GM21390 (cell line): ENCODE measurements around the gene UNC13B.
"Not testable (repeated sequence)": the region's sequence is repeated elsewhere in the genome, so short reads cannot be mapped to it uniquely, and the experiment has no call there.

Experiments used
- ATAC-seq: cut with Tn5 transposase; IDR thresholded peaks from one replicate; pipeline ENCODE4 v1.9.1; 2021; ENCODE audit not compliant: unreplicated experiment

Gene UNC13B

DNA sequence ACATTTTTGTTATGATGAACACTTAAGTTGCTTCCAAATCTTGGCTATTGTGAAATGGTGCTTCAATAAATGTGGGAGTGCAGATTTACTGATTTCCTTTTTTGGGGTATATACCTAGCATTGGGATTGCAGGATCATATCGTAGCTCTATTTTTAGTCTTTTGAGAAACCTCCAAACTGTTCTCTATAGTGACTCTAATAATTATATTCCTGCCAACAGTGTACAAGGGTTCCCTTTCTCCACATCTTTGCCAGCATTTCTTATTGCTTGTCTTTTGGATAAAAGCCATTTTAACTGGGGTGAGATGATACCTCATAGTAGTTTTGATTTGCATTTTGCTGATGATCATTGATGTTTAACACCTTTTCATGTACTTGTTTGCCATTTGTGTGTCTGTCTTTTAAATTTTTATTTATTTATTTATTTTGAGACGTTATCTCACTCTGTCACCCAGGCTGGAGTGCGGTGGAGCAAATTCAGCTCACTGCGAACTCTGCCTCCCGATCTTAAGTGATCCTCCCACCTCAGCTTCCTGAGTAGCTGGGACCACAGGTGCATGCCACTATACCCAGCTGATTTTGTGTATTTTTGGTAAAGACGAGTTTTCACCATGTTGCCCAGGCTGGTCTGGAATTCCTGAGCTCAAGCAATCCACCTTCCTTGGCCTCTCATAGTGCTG is 59.0 kb downstream of the UNC13B start:
- ATAC-seq, result no peak

DNA sequence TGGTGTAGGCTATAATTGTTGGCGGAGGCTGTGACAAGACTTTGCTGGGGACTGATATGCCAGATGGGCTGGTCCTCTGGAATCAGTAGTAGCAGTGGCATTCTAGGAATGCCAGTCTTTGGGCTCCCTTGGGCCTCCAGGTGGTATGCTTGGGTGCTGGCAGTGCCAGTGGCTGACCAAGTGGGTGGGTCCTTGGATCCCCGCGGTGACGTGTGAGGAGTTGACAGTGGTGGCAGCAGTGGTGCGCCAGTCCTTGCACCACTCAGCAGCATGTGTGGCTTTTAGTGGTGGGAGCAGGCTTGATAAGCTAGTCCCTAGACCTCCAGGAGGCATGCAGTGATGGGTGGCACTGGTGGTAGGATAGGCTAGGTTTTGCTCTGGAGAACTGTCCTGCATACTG is 63.9 kb downstream of the UNC13B start:
- no peak for ATAC-seq

DNA sequence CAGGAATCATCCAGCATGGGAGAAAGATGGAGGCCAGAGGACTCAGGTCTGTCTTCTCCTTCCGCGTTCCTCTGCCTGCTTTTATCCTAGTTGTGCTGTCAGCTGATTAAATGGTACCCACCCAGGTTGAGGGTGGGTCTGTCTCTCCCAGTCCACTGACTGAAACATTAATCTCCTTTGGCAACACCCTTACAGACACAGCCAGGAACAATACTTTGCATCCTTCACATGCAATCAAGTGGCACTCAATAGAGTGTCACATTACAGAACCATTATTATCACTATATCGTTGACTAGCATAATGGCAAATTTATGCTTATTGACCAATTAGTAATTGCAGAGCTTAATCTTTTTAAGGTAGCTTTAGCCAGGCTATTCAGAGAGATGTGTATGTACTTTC is 64.8 kb downstream of the UNC13B start:
- no peak for ATAC-seq

DNA sequence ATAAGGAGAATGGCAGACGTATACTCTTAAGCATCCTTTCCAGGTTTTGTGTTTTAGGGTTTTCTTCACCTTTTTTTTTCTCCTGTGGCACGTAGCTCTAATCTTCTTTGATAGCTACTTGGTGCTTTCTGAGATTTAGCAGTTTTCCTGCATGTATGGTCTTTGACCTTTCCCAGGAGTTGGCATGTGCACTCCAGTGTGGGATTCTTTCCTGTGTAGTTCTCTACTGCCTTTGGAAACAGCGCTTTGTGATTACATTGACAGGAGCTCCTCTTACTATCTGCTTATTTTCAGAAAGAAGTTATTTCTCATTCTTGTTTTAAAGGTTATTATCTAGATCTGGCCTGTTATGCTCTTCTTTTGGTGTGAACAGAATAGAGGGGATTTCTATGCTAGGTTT is 65.5 kb downstream of the UNC13B start:
- no peak for ATAC-seq

DNA sequence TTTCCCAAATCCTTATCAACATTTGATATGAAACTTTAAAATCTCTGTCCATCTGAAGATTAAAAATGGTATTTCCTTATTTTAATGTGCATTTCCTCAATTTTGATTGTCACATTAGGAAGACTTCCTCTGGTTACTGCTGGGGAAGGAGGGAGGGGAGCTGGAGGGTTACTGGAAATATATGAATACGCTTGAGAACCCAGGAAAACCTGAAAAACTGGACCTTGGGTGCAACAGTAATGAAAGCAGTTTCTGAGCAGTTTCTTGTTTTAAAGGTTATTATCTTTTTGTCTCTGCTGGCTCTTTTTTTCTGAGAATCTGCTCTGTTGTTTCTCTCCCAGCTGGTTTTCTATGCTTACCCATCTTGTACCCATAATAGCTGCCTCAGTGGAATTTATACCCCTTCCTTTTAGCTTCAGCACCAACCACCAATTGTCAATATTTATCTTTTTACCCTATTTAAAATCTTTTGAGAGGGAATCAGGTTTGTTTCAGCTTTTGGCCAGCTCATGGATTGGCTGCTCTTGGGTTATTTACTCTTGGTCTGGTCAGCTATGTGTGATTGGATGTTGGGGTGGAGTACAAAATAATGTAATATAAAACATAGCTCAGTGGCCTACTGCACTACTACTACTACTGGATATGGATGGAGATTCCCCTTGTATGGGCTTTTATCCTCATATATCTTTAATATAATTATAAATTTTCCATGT is 67.4 kb downstream of the UNC13B start:
- no peak for ATAC-seq

DNA sequence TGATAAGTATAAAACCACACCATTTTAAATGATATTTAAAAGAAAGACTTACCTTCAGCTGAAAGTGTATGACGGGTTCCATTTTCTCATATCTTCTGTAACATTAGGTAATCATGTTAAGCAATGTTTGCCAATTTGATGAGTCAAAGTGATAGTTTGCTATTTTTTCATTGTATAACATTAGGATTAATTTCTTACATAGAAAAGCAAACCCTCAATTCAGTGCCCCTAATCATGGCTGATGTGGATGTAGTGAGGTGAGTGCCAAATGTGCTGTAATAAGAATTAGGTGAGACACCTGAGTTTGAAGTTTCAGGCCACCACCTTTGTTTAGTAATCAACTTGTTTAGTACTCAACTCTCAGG is 68.0 kb downstream of the UNC13B start:
- ATAC-seq, result no peak

DNA sequence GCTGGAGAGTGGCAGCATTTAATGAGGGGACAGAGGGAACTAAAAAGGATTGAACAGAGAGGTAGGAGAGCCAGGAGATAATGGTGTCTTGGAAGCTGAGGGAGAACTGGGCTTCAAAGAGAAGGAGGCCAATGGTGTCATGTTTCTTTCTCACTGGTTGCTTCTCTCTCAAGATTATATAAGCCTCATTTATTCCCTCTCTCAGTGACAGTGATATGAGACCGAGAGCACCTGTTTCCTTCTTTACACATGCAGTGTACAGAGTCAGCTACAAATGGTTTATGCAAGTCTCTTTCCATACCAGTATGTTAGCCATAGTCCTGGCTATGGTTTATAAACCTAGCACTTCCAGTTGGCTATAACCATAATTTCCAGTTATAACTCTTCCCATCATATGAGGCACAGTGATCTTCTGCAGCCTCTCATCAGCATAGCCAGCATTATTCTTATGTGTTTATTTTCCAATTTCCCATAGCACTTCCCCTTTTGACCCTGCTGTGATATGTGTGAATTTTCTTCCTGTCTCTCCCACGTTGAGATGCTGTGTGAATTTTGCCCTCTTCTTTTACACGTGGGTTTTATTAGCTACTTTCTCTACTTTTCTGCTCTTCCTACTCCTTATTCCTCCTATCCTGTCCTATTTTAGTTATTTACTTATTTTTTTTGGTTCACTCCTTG is 71.2 kb downstream of the UNC13B start:
- no peak for ATAC-seq

DNA sequence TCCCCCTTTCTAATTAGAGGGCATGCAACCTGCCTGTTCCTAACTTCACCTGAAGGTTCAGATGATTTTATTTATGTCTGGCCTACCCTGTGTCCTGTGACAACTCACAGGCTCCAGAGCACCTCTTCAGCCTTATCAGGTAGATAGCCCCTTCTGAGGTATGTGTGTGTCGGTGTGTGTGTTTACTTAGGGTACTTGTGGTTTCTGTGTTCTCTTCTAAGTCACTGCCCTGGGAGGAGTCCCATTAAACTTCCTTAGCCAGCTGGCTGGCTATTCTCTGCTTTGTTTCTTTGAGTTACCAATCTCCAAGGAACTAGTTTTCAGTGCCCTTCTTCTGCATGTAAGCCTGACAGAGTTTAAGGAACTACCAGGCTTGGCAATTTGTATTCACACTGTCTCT is 74.9 kb downstream of the UNC13B start:
- no peak for ATAC-seq

DNA sequence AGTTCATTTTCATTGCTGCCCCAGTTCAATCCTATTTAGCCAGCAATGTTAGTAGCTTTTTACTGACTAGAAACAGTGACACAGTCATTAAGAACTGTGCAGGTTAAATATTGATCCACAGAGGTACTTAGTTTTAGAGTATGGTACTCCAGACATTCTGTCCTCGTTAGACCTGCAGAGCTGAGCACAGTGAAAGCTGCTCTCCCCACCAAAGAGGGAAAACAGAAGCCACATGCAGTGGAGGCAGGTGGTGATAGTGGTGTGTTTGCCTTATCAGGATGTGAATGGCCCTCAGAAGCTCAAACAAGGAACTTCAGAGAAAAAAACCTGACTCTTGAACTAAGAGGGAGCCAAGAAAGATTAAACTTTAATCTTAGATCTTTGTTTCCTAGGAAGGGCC is 75.5 kb downstream of the UNC13B start:
- no peak for ATAC-seq

DNA sequence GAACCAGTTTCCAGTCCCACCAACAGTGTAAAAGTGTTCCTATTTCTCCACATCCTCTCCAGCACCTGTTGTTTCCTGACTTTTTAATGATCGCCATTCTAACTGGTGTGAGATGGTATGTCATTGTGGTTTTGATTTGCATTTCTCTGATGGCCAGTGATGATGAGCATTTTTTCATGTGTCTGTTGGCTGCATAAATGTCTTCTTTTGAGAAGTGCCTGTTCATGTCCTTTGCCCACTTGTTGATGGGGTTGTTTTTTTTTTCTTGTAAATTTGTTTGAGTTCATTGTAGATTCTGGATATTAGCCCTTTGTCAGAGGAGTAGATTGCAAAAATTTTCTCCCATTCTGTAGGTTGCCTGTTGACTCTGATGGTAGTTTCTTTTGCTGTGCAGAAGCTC is 84.1 kb downstream of the UNC13B start:
- ATAC-seq, result not testable (repeated sequence)

DNA sequence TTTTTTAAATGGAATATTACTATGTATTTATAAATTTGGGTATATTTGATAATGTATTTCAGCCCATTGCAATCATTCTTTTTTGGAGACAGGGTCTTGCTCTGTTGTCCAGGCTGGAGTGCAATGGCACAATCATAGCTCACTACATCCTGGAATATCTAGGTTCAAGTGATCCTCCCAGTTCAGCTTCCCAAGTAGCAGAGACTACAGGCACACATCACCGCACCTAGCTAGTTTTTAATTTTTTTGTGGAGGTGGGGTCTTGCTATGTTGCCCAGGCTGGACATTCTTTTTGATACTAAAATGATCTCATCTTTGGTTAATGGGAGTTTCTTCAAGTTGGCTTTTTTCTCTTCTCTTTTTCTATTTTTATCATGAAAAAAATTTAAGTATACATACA is 91.3 kb downstream of the UNC13B start:
- no peak for ATAC-seq

DNA sequence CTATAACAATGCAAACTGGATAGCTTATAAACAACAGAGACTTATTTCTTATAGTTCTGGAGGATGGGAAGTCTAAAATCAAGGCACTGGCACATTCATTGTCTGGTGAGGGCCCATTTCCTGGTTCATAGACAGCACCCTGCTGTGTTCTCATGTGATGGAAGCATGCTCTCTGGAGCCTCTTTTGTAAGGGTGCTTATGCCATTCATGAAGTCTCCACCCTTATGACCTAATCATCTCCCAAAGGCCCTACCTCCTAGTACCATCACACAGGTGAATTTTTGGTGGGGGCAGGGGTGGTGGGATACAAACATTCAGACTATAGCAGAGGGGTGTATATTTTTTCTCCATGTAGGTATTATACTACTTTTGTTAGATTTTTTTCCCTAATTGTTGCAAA is 92.4 kb downstream of the UNC13B start:
- no peak for ATAC-seq

DNA sequence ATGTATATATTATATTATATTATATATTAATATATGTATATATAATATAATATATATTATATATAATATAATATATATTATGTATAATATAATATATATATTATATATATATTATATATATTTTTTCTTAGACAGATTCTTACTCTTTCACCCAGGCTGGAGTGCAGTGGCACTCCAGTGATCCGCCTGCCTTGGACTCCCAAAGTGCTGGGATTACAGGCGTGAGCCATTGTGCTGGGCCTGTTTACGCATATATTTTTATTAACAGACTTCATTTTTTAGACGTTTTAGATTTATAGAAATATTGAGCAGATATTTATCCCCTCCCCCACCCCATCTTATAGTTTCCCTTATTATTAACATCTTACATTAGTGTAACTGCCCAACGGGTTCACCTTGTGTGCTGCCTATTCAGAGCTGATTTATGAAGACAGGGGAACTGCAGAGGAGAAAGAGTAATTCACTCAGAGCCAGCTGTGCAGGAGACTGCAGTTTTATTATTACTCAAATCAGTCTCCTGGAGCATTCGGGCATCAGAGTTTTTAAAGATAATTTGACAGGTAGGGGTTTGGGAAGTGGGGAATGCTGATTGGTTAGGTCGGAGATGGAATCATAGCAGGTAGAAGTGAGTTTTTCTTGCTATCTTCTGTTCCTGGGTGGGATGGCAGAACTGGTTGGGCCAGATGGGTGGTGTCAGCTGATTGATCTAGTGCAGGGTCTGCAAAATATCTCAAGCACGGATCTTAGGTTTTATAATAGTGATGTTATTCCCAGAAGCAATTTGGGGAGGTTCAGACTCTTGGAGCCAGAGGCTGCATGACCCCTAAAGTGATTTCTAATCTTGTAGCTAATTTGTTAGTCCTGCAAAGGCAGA is 93.4 kb downstream of the UNC13B start:
- no peak for ATAC-seq

DNA sequence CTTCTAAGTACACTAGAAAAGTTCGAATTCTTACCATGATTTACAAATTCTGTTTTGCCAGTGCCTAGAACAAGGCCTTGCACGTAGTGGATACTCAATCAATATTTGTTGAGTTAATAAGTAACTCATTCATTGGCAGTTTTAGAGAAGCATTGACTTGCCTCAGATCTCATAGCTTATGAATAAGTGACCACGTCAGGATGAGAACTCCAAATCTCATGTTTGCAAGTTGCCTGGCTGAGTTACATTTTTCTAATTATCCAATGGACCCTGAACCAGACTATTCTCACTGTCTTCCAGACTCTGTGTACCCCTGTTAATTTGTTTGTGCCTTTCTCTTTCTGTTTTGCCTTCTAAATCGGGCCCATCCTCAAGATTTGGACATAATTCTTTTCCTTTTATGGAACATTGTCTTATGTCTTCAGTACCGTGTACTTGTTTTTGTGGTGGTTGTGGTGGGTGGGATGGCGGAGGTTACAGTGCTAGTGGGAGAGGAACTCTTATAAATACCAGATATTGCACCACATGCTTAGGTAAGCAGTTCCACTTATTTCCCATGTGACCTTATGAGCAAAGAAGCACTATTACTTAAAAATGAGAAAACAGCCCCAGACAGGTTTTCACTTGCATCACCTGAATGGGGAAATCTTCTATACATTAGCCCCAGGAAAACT is 96.3 kb downstream of the UNC13B start:
- no peak for ATAC-seq

DNA sequence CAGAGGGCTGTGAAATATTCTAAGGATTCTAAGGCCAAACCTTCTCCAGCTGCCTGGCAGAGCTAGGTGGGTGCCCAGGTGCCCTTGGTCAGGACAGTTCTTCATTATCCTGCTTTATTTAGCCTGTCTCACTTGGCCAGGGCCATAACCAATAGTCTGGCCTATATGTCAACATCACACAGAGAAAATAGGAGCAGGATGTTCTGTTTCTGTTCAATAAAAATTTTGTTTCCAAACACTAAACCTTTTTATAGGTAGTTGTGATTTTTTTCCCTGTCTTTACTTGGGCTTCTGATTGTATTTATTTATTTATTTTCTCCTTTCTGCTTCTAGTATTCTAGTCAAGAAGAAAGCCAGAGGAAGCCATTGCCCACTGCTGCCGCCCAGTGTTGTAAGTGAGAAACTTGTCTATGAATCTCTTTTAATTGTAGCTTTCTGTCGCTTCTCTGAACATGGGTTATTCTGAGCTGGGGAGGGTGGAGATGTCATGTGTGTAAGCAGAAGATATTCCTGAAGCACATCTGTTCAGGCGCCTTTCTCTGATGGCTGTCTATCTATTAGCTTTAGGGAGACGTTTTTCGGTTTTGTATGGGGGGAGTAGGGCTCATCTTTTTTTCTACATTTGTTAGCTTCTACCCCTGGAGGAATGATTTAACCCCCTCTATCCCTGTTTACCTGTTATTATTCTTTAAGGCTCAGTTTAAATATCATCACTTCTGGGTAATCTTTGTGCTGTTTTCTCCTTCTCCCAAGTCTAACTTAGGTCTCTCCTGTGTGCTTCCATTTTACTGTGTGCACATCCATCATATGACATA is 97.1 kb downstream of the UNC13B start:
- ATAC-seq, result no peak

DNA sequence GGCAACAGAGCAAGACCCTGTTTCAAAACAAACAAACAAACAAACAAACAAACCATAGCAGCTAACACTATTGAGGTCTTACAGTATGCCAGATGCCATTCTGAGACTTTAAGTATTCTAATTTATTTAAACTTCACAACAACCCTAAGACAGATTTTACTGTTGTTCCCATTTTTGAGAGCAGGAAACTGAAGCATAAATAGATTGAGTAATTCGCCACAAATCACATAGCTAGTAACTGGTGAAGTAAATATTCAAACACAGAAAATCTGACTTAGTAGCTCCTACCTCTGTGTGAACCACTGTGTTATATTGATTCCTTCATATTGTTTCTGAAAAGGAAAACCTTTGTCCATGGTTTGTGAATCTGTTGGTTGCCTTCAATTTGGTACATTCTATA is 98.4 kb downstream of the UNC13B start:
- ATAC-seq, result no peak

DNA sequence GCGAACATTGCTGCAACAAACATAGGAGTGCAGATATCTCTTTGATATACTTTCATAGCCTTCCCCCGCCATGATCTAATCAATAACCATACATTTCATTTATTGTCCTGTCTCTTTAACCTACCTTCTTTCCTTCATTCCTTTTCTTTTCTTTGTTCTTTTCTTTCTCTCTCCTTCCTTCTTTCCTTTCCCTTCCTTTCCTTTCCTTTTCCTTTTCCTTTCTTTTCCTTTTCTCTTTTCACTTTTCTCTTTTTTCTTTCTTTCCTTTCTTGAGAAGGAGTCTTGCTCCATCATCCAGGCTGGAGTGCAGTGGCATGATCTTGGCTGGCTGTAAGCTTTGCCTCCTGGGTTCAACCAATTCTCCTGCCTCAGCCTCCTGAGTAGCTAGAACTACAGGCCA is 100.3 kb downstream of the UNC13B start:
- no peak for ATAC-seq

DNA sequence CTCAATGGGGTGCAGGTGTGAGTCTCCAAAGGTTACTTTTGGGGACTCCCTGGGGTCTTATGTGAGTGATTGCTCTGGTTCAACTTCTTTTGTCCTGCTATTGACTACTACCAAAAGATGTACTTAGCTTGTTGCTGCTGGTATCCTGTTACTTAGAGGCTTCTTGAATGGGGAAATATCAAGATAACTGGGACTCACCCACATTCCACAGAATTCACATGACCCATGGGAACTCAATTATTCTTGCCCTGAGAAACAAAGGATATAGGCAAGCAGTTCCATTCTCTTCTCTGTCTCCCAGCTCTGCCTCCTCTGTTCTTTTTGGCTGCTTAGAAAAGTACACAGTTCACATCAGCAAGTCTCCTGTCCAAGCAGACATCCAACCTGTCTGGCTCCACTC is 105.9 kb downstream of the UNC13B start:
- ATAC-seq, result no peak

DNA sequence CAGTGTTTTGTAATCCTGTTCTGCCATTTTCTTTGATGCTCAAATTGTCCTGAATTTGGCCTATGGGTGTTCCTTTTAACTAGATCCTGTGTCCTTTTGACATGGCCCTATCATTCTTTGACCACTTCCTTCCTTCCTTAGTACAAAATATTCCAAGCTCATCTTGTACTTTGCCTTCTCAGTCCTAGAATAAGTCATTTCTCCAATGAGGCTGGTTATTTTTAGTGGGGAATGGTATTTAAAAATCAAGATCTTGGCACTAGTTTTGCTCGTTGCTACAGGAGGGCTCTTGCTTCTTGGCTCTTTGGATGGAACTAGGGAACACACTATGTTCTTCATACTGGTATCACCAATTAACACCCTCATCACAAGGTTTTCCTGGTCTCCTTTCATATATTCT is 108.1 kb downstream of the UNC13B start:
- ATAC-seq, result no peak

DNA sequence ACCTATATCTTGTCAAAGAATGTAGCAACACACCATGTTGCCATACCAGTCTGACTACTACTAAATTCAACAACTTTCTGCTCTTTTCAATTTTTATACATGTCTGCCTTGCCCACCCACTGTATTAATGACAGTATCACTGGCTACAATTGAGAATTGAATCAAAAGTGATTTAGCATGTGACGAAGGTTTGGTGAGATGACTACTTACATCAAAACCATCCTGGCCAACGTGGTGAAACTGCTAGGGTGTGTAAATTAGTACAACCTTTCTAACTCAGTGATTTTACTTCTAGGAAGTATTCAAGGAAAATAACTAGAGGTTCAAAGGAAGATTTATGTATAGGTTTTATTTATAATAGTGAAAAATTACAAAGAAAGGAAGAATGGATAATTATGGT is 109.8 kb downstream of the UNC13B start:
- ATAC-seq, result no peak
